ENCODE measurements around the gene PDCL3.

The PDCL3 gene

DNA sequence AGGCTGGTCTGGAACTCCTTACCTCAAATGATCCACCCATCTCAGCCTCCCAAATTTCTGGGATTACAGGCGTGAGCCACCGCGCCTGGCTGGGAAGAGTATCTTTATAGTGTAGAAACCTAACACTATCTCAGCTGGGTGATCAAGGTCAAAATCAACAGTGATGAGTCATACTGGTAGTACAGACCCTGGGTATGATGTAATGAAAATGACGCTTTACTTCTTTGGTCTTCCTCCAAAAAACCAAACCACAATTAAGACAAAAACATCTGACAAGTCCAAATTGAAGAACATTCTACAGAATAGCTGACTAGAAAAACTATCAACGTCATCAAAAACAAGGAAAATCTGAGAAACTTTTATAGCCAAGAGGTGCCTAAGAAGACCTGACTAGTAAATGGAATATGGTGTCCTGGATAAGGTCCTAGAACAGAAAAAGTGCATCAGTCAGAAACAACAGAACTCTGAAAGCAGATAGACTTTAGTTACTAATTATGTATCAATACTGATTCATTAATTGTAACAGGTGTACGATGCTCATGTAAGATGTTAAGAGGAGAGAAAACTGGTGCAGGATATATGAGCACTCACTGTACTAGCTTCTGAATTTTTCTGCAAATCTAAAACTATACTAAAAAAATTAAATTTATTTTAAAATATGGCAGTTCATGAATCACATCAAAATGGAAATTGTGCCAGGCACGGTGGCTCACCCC is 25.4 kb downstream of the PDCL3 start:
- Histone ChIP-seq H4K20me1 (ENCODE audit: control insufficient read depth, insufficient read depth, low read depth, low read length) (no peaks in the 10 kb centered on the region), H3K4me3 (ENCODE audit: low read length) (no peak overlapping the region), H3K36me3 (ENCODE audit: control insufficient read depth, low read length) (no peaks in the 10 kb centered on the region), H3K4me1 (ENCODE audit: control insufficient read depth, low read length) (no peaks in the 10 kb centered on the region), H3K27ac (ENCODE audit: low read depth, low read length) (no peak overlapping the region), H3K27me3 (ENCODE audit: control insufficient read depth, low read length) (no peaks in the 10 kb centered on the region; the same call in 1 of the 2 replicates), H3K4me2 (ENCODE audit: low read length) (no peak overlapping the region), H3K9me3 (ENCODE audit: control insufficient read depth, insufficient read depth, low read length) (no peaks in the 10 kb centered on the region), H3K79me2 (ENCODE audit: control insufficient read depth, low read length) (no peaks in the 10 kb centered on the region), H3K9me2 (replicated peaks; ENCODE audit: control insufficient read depth, low read length) (no peaks in the 10 kb centered on the region), H3F3A (ENCODE audit: control insufficient read depth, insufficient read depth) (no peaks in the 10 kb centered on the region)
- TF ChIP-seq, protein P1, sequence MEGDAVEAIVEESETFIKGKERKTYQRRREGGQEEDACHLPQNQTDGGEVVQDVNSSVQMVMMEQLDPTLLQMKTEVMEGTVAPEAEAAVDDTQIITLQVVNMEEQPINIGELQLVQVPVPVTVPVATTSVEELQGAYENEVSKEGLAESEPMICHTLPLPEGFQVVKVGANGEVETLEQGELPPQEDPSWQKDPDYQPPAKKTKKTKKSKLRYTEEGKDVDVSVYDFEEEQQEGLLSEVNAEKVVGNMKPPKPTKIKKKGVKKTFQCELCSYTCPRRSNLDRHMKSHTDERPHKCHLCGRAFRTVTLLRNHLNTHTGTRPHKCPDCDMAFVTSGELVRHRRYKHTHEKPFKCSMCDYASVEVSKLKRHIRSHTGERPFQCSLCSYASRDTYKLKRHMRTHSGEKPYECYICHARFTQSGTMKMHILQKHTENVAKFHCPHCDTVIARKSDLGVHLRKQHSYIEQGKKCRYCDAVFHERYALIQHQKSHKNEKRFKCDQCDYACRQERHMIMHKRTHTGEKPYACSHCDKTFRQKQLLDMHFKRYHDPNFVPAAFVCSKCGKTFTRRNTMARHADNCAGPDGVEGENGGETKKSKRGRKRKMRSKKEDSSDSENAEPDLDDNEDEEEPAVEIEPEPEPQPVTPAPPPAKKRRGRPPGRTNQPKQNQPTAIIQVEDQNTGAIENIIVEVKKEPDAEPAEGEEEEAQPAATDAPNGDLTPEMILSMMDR (IDR thresholded peaks at IDR 0.05; ENCODE audit: low read depth, low read length, poor library complexity, severe bottlenecking): no peak
- no peak for TF ChIP-seq EZH2phosphoT487 (IDR thresholded peaks at IDR 0.05; ENCODE audit: borderline replicate concordance, low read length)

DNA sequence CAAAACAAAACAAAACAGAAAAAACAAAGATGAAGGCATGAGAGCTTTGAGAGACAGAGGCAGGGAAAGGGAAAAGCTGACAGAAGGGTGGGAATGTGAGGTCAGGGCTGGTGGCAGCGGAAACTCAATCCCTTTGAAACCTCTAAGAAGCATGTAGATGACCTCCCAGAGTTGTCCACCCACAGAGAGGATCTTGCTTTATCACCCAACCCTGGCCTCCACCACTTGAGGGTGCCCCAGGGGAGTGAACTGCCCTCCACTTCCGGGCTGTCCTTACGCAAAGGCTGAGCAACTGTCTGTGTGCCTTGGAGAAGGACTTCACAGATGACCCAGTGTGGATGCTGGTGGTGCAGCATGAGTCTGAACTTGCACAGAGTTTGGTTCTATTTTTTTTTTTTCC is 26.7 kb downstream of the PDCL3 start:
- TF ChIP-seq, protein P1 (IDR thresholded peaks at IDR 0.05; ENCODE audit: low read depth, low read length, poor library complexity, severe bottlenecking): no peak
- TF ChIP-seq EZH2phosphoT487 (IDR thresholded peaks at IDR 0.05; ENCODE audit: borderline replicate concordance, low read length): no peak
- H3K4me2 ChIP-seq (ENCODE audit: low read length): no peak overlapping the region
- no peaks in the 10 kb centered on the region for H3K9me3 ChIP-seq (ENCODE audit: control insufficient read depth, insufficient read depth, low read length)
- no peaks in the 10 kb centered on the region for H3K9me2 ChIP-seq (replicated peaks; ENCODE audit: control insufficient read depth, low read length)
- no peaks in the 10 kb centered on the region for H3K36me3 ChIP-seq (ENCODE audit: control insufficient read depth, low read length)
- H3K27me3 ChIP-seq (ENCODE audit: control insufficient read depth, low read length): no peaks in the 10 kb centered on the region; the same call in 1 of the 2 replicates
- no peak overlapping the region for H3K27ac ChIP-seq (ENCODE audit: low read depth, low read length)
- H3K4me1 ChIP-seq (ENCODE audit: control insufficient read depth, low read length): no peaks in the 10 kb centered on the region
- no peak overlapping the region for H3K4me3 ChIP-seq (ENCODE audit: low read length)
- H3K79me2 ChIP-seq (ENCODE audit: control insufficient read depth, low read length): no peaks in the 10 kb centered on the region
- no peaks in the 10 kb centered on the region for H3F3A ChIP-seq (ENCODE audit: control insufficient read depth, insufficient read depth)
- no peaks in the 10 kb centered on the region for H4K20me1 ChIP-seq (ENCODE audit: control insufficient read depth, insufficient read depth, low read depth, low read length)

DNA sequence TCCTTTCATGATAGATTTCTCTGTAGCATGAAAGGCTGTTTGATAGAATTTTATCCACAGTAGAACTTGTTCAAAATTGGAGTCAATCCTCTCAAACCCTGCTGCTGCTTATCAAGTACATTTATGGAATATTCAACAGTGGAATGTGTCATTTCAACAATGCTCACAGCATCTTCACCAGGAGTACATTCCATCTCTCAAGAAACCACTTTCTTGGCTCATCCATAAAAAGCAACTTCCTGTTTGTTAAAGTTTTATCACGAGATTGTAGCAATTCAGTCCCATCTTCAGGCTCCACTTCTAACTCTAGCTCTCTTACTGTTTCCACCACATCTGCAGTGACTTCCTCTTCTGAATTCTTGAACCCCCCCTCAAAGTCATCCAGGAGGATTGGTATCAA is 29.4 kb downstream of the PDCL3 start:
- Histone ChIP-seq H3K9me3 (ENCODE audit: control insufficient read depth, insufficient read depth, low read length) (no peaks in the 10 kb centered on the region), H3K9me2 (replicated peaks; ENCODE audit: control insufficient read depth, low read length) (no peaks in the 10 kb centered on the region), H3K36me3 (ENCODE audit: control insufficient read depth, low read length) (no peaks in the 10 kb centered on the region), H3F3A (ENCODE audit: control insufficient read depth, insufficient read depth) (no peaks in the 10 kb centered on the region), H3K27me3 (ENCODE audit: control insufficient read depth, low read length) (no peaks in the 10 kb centered on the region), H3K4me2 (ENCODE audit: low read length) (no peak overlapping the region), H3K79me2 (ENCODE audit: control insufficient read depth, low read length) (no peaks in the 10 kb centered on the region), H4K20me1 (ENCODE audit: control insufficient read depth, insufficient read depth, low read depth, low read length) (no peaks in the 10 kb centered on the region), H3K4me3 (ENCODE audit: low read length) (no peak overlapping the region), H3K4me1 (ENCODE audit: control insufficient read depth, low read length) (no peaks in the 10 kb centered on the region), H3K27ac (ENCODE audit: low read depth, low read length) (no peak overlapping the region)
- TF ChIP-seq, protein P1 (IDR thresholded peaks at IDR 0.05; ENCODE audit: low read depth, low read length, poor library complexity, severe bottlenecking): no peak
- TF ChIP-seq EZH2phosphoT487 (IDR thresholded peaks at IDR 0.05; ENCODE audit: borderline replicate concordance, low read length): no peak

Measured in DOHH2 (cell line).